ENCODE results near the gene SPTLC1. TPM values are rescaled to one million over a fixed set of nuclear protein-coding genes. Genes with fewer than 3 reads are reported as not detected.

SPTLC1 gene
- total RNA-seq, 4 donors from 2014 or later: 72.9 to 102 (median 89.7) TPM

- no peak for TF ChIP-seq CTCF (IDR thresholded peaks at IDR 0.05; ENCODE audit: low read depth)
These were observed 129.0 kb downstream of the SPTLC1 start for GRCh38 chr9:91986248-91986647.

GRCh38 chr9:91985692-91986091, 129.5 kb downstream of the SPTLC1 start:
- no peak for TF ChIP-seq CTCF (IDR thresholded peaks at IDR 0.05; ENCODE audit: low read depth)

Small RNAs within 50 kb of the gene (small RNA-seq; reads per million reads assigned to genes)
- gene MTATP6P29 (not detected), gene MTND4LP7 (not detected)

Other genes starting within 250 kb of the SPTLC1 start
- 1 to 10 TPM in 1 of 4 donors, under 1 TPM in 3; 0.19 to 1.7 (median 0.38) TPM for gene ROR2, start 165.2 kb downstream of the SPTLC1 start, total RNA-seq
- gene IARS1, start 178.3 kb upstream of the SPTLC1 start, total RNA-seq: 100 to 1,000 TPM in 1 of 4 donors, 10 to 100 TPM in 3; 55.9 to 105 (median 61.2) TPM
- gene NOL8, start 209.9 kb upstream of the SPTLC1 start, total RNA-seq: 10 to 100 TPM; 38.4 to 46.3 (median 44.7) TPM
- gene CENPP, start 210.5 kb upstream of the SPTLC1 start, total RNA-seq: 1 to 10 TPM in 3 of 4 donors, under 1 TPM in 1; 0.98 to 7.9 (median 5.4) TPM